ENCODE data around the gene PRKN.
"Not testable (repeated sequence)": the region's sequence is repeated elsewhere in the genome, so short reads cannot be mapped to it uniquely, and the experiment has no call there.

The PRKN gene

DNA sequence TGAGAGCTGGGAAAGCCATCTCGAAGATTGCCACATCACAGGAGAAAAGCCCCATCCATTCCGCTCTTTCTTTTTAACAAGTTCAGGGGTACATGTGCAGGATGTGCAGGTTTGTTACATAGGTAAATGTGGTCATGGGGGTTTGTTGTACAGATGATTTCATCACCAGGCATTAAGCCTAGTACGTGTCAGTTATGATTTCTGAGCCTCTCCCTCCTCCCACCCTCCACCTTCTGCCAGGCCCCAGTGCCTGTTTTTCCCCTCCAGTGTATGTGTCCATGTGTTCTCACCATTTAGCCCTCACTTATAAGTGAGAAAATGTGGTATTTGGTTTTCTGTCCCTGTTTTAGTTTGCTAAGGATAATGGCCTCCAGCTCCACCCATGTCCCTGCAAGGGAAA is 887.2 kb downstream of the PRKN start:
- DNase-seq (ENCODE audit: low spot score), result no peak

- DNase-seq (ENCODE audit: low spot score), result no peak
Measured at GRCh38 chr6:161838306-161839035, 889.1 kb downstream of the PRKN start.

GRCh38 chr6:161837854-161838253 is 889.7 kb downstream of the PRKN start:
- no peak for DNase-seq (ENCODE audit: low spot score)

GRCh38 chr6:161837449-161837735 is 890.2 kb downstream of the PRKN start:
- no peak for DNase-seq (ENCODE audit: low spot score)

GRCh38 chr6:161836643-161837448 is 890.7 kb downstream of the PRKN start:
- no peak for DNase-seq (ENCODE audit: low spot score)

GRCh38 chr6:161835500-161836215 is 891.9 kb downstream of the PRKN start:
- no peak for DNase-seq (ENCODE audit: low spot score)

DNA sequence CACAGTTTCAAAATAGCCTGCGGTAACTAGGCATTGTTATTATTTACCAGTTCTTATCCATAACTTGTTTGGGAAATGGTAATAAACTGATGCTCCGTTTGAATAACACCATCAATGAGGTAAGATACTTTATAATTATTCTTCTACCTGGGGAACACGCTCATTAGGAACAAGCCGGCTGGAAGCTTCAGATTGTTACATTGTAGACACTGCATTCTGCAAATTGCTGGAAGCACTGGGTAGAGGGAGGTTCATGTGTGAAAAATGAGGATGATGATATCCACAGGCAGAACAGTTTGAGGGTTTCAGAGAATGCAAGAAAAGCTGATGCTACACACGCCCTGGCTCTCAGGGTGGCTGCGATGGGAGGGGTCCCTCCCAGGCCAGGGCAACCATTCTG is 893.1 kb downstream of the PRKN start:
- no peak for DNase-seq (ENCODE audit: low spot score)

GRCh38 chr6:161833099-161833860 is 894.3 kb downstream of the PRKN start:
- DNase-seq (ENCODE audit: low spot score), result no peak

DNA sequence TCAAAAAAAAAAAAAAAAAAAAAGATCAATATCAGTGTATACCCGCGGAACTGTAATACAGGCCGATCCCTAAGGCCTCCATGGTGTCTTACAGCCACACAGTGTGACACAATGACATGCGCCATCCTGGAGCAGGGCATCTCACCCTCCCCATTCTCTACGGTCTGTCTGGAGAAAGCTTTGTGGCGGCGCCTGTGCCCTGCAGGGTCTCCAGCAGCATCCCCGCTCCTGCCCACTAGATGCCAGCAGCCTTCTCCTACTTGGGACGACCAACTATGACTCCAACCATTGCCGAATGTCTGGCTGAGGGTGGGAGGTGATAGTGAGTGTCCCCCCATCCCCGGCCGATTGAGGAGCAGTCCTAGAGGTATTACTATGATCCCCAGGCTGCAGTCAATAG is 894.9 kb downstream of the PRKN start:
- no peak for DNase-seq (ENCODE audit: low spot score)

GRCh38 chr6:161830866-161831616 is 896.5 kb downstream of the PRKN start:
- no peak for DNase-seq (ENCODE audit: low spot score)

- no peak for DNase-seq (ENCODE audit: low spot score)
Measured at GRCh38 chr6:161829291-161829729, 898.3 kb downstream of the PRKN start.

GRCh38 chr6:161828355-161828754 is 899.2 kb downstream of the PRKN start:
- DNase-seq (ENCODE audit: low spot score), result no peak

DNA sequence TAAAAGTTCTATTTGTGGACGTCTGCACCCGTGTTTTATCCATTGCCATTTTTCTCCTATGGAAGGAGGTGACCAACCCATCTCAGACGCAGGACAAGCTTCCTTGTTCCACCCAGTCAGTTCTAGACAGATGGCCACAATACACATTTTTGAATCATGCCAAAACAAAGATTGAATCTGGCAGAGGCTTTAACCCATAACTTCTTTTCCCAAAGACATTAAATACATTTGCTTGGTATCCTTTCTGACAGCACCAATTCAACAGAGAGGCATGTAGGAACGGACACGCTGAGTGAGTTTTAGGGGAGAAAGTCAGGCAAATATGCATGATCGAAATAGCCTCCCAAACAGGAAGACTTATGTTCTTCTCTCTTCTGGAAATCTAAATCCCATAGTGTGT is 901.1 kb downstream of the PRKN start:
- no peak for DNase-seq (ENCODE audit: low spot score)

DNA sequence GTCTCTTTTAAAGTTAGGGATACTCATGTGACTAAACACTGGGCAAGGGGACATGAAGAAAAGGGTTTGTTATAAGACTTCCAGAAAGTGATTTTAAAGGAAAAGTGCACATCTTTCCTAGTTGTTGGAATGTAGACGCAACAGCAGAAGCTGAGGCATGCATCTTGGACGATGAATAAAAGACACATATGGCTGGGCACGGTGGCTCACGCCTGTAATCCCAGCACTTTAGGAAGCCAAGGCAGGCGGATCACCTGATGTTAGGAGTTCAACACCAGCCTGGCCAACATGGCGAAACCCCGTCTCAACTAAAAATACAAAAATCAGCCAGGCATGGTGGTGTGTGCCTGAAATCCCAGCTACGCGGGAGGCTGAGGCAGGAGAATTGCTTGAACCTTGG is 905.4 kb downstream of the PRKN start:
- DNase-seq (ENCODE audit: low spot score), result not testable (repeated sequence)

DNA sequence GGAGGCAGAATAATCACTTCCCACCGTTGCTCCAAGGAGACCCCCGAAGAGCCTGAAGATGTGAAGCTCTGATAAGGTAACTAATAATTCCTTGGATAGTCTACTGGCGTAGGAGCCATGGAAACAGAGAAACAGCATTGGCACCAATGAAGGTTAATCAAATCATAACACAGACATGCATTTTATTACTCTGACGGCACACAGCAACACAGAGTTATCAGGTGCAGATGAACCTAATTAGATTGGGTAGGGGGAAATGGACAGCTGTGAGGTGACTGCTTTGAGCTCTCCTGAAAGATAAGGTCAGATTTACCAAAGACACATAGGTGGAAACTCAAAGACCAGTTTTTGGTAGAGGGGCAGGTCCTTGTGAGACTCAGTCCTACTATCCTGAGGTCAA is 909.7 kb downstream of the PRKN start:
- no peak for DNase-seq (ENCODE audit: low spot score)

- no peak for DNase-seq (ENCODE audit: low spot score)
Measured at GRCh38 chr6:161815965-161816364, 911.6 kb downstream of the PRKN start.

DNA sequence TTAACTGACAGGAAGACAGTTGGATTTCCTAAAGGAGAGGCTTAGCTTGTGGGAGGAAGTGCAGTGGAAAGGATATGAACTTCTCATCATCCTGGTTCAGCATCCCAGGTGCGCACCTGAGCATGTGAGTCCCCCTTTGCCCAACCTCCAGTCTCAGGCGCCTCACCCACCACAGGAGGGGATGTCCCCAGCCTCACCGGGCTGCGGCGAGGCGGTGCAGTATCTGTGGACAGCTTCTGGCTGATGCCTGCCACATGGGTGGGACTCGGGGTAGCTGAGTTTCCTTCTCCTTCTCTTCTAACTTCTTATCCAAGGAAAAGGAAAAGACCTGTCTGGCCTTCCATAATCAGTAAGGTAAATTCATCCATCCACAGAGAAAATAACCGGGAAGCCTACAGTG is 914.4 kb downstream of the PRKN start:
- DNase-seq (ENCODE audit: low spot score), result no peak

DNA sequence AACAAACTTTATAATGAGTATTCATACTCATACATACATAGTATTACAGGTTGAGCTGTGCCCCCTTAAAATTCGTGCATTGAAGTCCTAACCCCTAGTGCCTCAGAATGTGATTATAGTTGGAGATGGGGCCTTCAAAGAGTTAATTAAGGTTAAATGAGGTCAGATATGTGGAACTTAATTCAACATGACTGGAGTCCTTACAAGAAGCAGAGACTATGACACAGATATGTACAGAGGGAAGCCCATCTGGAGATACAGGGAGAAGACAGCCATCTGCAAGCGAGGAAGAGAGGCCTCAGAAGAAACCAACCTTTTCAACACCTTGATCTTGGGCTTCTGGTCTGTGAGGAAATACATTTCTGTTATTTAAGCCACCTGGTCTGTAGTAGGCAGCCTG is 917.6 kb downstream of the PRKN start:
- no peak for DNase-seq (ENCODE audit: low spot score)

GRCh38 chr6:161804838-161805237 is 922.7 kb downstream of the PRKN start:
- DNase-seq (ENCODE audit: low spot score), result no peak

DNA sequence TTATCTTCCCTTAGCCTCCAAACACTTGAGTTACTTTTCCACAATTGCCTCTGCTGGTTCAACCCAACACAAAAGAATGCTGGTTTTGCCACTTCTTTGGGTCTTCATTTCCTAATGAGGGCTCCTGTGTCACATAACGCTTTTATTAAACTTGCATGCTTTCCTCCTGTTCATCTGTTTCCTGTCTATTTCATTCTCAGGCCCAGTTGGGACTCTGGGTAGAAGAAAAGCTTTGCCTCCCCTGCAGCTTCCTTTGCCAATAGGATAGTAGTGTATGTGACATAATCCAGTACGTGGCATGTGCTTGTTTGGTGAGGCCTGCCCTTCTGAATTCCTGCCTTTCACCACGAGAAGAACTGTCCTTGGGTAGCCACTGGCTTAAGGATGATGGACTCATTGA is 924.4 kb downstream of the PRKN start:
- DNase-seq (ENCODE audit: low spot score), result no peak

- DNase-seq (ENCODE audit: low spot score), result no peak
Measured at GRCh38 chr6:161802231-161802630, 925.3 kb downstream of the PRKN start.
